Skin of body (tissue), 3 donors: ENCODE results near the gene CFAP47. TPM values are rescaled to one million over a fixed set of nuclear protein-coding genes. Genes with fewer than 3 reads are reported as not detected.

Experiments used
- DNase-seq: peaks from one replicate; lab custom pipeline; 2025; lab: John Stamatoyannopoulos, UW
- small RNA-seq: library from RNA; depleted of rRNA; stranded (forward); fragments of <200 nt; gene quantifications from one replicate; pipeline ENCODE3, GENCODE V24; 2014; ENCODE audit warnings: low replicate concordance
- total RNA-seq: library from RNA; depleted of rRNA; stranded (reverse); fragments of >200 nt; gene quantifications from one replicate; pipeline ENCODE4 v1.2.3, GENCODE V29; 2014

Gene CFAP47
- total RNA-seq, 1 donor from 2014 or later, result 0.10 TPM

GRCh38 chrX:36241397-36241796, 321.9 kb downstream of the CFAP47 start:
- DNase-seq, result no peak

- DNase-seq, result no peak
These were observed 346.6 kb downstream of the CFAP47 start for GRCh38 chrX:36266155-36266554.

GRCh38 chrX:36310136-36310535, 390.6 kb downstream of the CFAP47 start:
- DNase-seq, result no peak

- DNase-seq, result no peak
These were observed 394.8 kb downstream of the CFAP47 start for GRCh38 chrX:36314303-36314702.

GRCh38 chrX:36334572-36334971, 415.0 kb downstream of the CFAP47 start:
- DNase-seq, result no peak

GRCh38 chrX:36336751-36337150, 417.2 kb downstream of the CFAP47 start:
- no peak for DNase-seq

- DNase-seq, result no peak
These were observed 424.8 kb downstream of the CFAP47 start for GRCh38 chrX:36344301-36344700.

GRCh38 chrX:36348509-36348908, 429.0 kb downstream of the CFAP47 start:
- no peak for DNase-seq

GRCh38 chrX:36357855-36358254, 438.3 kb downstream of the CFAP47 start:
- no peak for DNase-seq

- DNase-seq, result no peak
These were observed 444.7 kb downstream of the CFAP47 start for GRCh38 chrX:36364262-36364661.

GRCh38 chrX:36383495-36383894, 464.0 kb downstream of the CFAP47 start:
- DNase-seq, result no peak

- DNase-seq, result no peak
These were observed 469.4 kb downstream of the CFAP47 start for GRCh38 chrX:36388901-36389300.

GRCh38 chrX:36401774-36402173, 482.2 kb downstream of the CFAP47 start:
- no peak for DNase-seq

GRCh38 chrX:36407836-36408235, 488.3 kb downstream of the CFAP47 start:
- DNase-seq, result no peak

- DNase-seq, result no peak
These were observed 494.5 kb downstream of the CFAP47 start for GRCh38 chrX:36414056-36414455.

GRCh38 chrX:36422368-36422767, 502.8 kb downstream of the CFAP47 start:
- no peak for DNase-seq

- no peak for DNase-seq
These were observed 512.3 kb downstream of the CFAP47 start for GRCh38 chrX:36431819-36432218.

- no peak for DNase-seq
These were observed 515.0 kb downstream of the CFAP47 start for GRCh38 chrX:36434522-36434921.

Small RNA genes within 50 kb of the gene (small RNA-seq; reads per million reads assigned to genes)
- gene RNU6-641P, result not detected

Other genes starting within 250 kb of the CFAP47 start
- gene MAGEB16, start 121.4 kb upstream of the CFAP47 start, total RNA-seq, result not detected